Neural cell (in vitro differentiated cells): ENCODE data around the gene UBA3. TPM values are rescaled to one million over a fixed set of nuclear protein-coding genes. Genes with fewer than 3 reads are reported as not detected.

Experiments used
- H2AFZ ChIP-seq: fragments of 200-600, 300-800 bp; sonication (generic), shearing (Covaris generic); 2 replicates; pipeline ENCODE4 v1.6.0; 2014; ENCODE audit warnings: low read depth, mild to moderate bottlenecking, antibody characterized with exemption, low read length, moderate library complexity
- H3F3A ChIP-seq: fragments of 200-600 bp; shearing (Covaris generic); 2 replicates; pipeline ENCODE4 v1.6.1; 2016; ENCODE audit warnings: mild to moderate bottlenecking, moderate library complexity, mixed read lengths, antibody characterized with exemption, low read length; ENCODE audit not compliant: insufficient read depth, poor library complexity, severe bottlenecking
- H3K27ac ChIP-seq: fragments of 200-600, 300-800 bp; sonication (generic), shearing (Covaris generic); 2 replicates; pipeline ENCODE4 v1.5.1; 2014; ENCODE audit warnings: mild to moderate bottlenecking, low read length, moderate library complexity
- H3K27me3 ChIP-seq: fragments of 300-800, 200-600 bp; sonication (generic), shearing (Covaris generic); 2 replicates; pipeline ENCODE4 v1.6.0; 2014; ENCODE audit warnings: mild to moderate bottlenecking, low read depth, low read length, moderate library complexity; ENCODE audit not compliant: insufficient read depth
- H3K36me3 ChIP-seq: fragments of 300-800, 200-600 bp; sonication (generic), shearing (Covaris generic); 2 replicates; pipeline ENCODE4 v1.5.1; 2014; ENCODE audit warnings: mild to moderate bottlenecking, antibody characterized with exemption, low read length, moderate library complexity; ENCODE audit not compliant: insufficient read depth
- H3K4me2 ChIP-seq: fragments of 300-800, 200-600 bp; sonication (generic), shearing (Covaris generic); 2 replicates; pipeline ENCODE4 v1.6.0; 2014; ENCODE audit warnings: mild to moderate bottlenecking, low read length
- H3K4me3 ChIP-seq: fragments of 300-800, 200-600 bp; sonication (generic), shearing (Covaris generic); 2 replicates; pipeline ENCODE4 v1.5.1; 2014; ENCODE audit warnings: mild to moderate bottlenecking, low read length, moderate library complexity
- H3K79me2 ChIP-seq: fragments of 200-600 bp; shearing (Covaris generic); replicated peaks from 2 replicates; pipeline ENCODE4 v1.6.0; 2014; ENCODE audit warnings: mild to moderate bottlenecking, low read length, moderate library complexity; ENCODE audit not compliant: insufficient read depth
- H3K9ac ChIP-seq: fragments of 300-800, 200-600 bp; sonication (generic), shearing (Covaris generic); 2 replicates; pipeline ENCODE4 v1.6.1; 2016; ENCODE audit warnings: mild to moderate bottlenecking, low read length, mixed read lengths
- H3K9me2 ChIP-seq: fragments of 200-600 bp; shearing (Covaris generic); 2 replicates; pipeline ENCODE4 v1.6.1; 2016; ENCODE audit warnings: mild to moderate bottlenecking, low read length, mixed read lengths; ENCODE audit not compliant: insufficient read depth
- H3K9me3 ChIP-seq: fragments of 200-600, 300-800 bp; sonication (generic), shearing (Covaris generic); 2 replicates; pipeline ENCODE4 v1.6.1; 2016; ENCODE audit warnings: mild to moderate bottlenecking, mixed run types, low read length, moderate library complexity, mixed read lengths
- H4K20me1 ChIP-seq: fragments of 200-600 bp; shearing (Covaris generic); 2 replicates; pipeline ENCODE4 v1.6.1; 2016; ENCODE audit warnings: mild to moderate bottlenecking, mixed run types; ENCODE audit not compliant: insufficient read depth
- CTCF ChIP-seq: fragments of 450-650 bp; IDR thresholded peaks from 2 replicates; pipeline ENCODE4 v1.5.1; 2014; ENCODE audit warnings: antibody characterized with exemption, mild to moderate bottlenecking, moderate library complexity; ENCODE audit not compliant: poor library complexity, severe bottlenecking
- EP300 ChIP-seq: fragments of 450-650 bp; conservative IDR thresholded peaks from 2 replicates; pipeline ENCODE4 v1.6.1; 2014; ENCODE audit warnings: antibody characterized with exemption, mild to moderate bottlenecking, moderate library complexity; ENCODE audit not compliant: poor library complexity, severe bottlenecking
- EZH2 ChIP-seq: fragments of 200-600, 300-800 bp; shearing (Covaris generic), sonication (generic); IDR thresholded peaks from 2 replicates; pipeline ENCODE4 v1.6.1; 2014; ENCODE audit warnings: antibody characterized with exemption, low read length, borderline replicate concordance, mild to moderate bottlenecking; ENCODE audit not compliant: insufficient read depth, poor library complexity, severe bottlenecking
- MXI1 ChIP-seq: fragments of 450-650 bp; conservative IDR thresholded peaks from 2 replicates; pipeline ENCODE4 v1.6.1; 2014; ENCODE audit warnings: antibody characterized with exemption, mild to moderate bottlenecking; ENCODE audit not compliant: poor library complexity, severe bottlenecking
- POLR2AphosphoS5 ChIP-seq: IDR thresholded peaks from 2 replicates; pipeline ENCODE4 v1.6.1; 2012
- RAD21 ChIP-seq: fragments of 450-650 bp; conservative IDR thresholded peaks from 2 replicates; pipeline ENCODE4 v1.6.1; 2014; ENCODE audit warnings: antibody characterized with exemption, mild to moderate bottlenecking, moderate library complexity
- SMC3 ChIP-seq: fragments of 450-650 bp; conservative IDR thresholded peaks from 2 replicates; pipeline ENCODE4 v1.6.1; 2014; ENCODE audit warnings: antibody characterized with exemption, mild to moderate bottlenecking, moderate library complexity; ENCODE audit not compliant: poor library complexity
- TAF1 ChIP-seq: IDR thresholded peaks from 2 replicates; pipeline ENCODE4 v1.6.1; 2012; ENCODE audit warnings: low read depth
- polyA plus RNA-seq: library from polyadenylated mRNA; depleted of rRNA; stranded (reverse); fragments of >200 nt; gene quantifications from 2 replicates; pipeline ENCODE4 v1.2.3, GENCODE V29; 2014
- TF ChIP-seq, protein P1 (sequence below): IDR thresholded peaks from 2 replicates; pipeline ENCODE4 v1.6.1; 2012; ENCODE audit warnings: borderline replicate concordance

The UBA3 gene
- polyA plus RNA-seq, 1 donor from 2014 or later, result 168 TPM

GRCh38 chr3:69096299-69096698 lies 16.1 kb upstream of the UBA3 start:
- Histone ChIP-seq H4K20me1 (no peaks in the 10 kb centered on the region), H3K4me3 (no peak overlapping the region), H3K9me2 (no peaks in the 10 kb centered on the region), H3K27me3 (no peaks in the 10 kb centered on the region), H2AFZ (no peak overlapping the region), H3K36me3 (no peaks in the 10 kb centered on the region), H3K27ac (no peak overlapping the region), H3K9me3 (no peaks in the 10 kb centered on the region), H3K9ac (no peak overlapping the region), H3K4me2 (no peak overlapping the region), H3F3A (no peaks in the 10 kb centered on the region), H3K79me2 (peaks cover 3% of the 10 kb centered on the region)
- no peak for TF ChIP-seq TAF1
- TF ChIP-seq SMC3, result no peak
- no peak for TF ChIP-seq RAD21
- TF ChIP-seq EP300, result no peak
- no peak for TF ChIP-seq MXI1
- TF ChIP-seq POLR2AphosphoS5, result no peak
- no peak for TF ChIP-seq CTCF
- no peak for TF ChIP-seq EZH2
- TF ChIP-seq, protein P1, sequence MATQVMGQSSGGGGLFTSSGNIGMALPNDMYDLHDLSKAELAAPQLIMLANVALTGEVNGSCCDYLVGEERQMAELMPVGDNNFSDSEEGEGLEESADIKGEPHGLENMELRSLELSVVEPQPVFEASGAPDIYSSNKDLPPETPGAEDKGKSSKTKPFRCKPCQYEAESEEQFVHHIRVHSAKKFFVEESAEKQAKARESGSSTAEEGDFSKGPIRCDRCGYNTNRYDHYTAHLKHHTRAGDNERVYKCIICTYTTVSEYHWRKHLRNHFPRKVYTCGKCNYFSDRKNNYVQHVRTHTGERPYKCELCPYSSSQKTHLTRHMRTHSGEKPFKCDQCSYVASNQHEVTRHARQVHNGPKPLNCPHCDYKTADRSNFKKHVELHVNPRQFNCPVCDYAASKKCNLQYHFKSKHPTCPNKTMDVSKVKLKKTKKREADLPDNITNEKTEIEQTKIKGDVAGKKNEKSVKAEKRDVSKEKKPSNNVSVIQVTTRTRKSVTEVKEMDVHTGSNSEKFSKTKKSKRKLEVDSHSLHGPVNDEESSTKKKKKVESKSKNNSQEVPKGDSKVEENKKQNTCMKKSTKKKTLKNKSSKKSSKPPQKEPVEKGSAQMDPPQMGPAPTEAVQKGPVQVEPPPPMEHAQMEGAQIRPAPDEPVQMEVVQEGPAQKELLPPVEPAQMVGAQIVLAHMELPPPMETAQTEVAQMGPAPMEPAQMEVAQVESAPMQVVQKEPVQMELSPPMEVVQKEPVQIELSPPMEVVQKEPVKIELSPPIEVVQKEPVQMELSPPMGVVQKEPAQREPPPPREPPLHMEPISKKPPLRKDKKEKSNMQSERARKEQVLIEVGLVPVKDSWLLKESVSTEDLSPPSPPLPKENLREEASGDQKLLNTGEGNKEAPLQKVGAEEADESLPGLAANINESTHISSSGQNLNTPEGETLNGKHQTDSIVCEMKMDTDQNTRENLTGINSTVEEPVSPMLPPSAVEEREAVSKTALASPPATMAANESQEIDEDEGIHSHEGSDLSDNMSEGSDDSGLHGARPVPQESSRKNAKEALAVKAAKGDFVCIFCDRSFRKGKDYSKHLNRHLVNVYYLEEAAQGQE, result no peak

- Histone ChIP-seq H3K4me2 (no peak overlapping the region), H3K9me3 (no peaks in the 10 kb centered on the region), H3K4me3 (no peak overlapping the region), H3K27ac (no peak overlapping the region), H3K36me3 (no peaks in the 10 kb centered on the region), H3K9me2 (no peaks in the 10 kb centered on the region), H2AFZ (no peak overlapping the region), H3K27me3 (no peaks in the 10 kb centered on the region), H3K79me2 (peaks cover 3% of the 10 kb centered on the region), H3F3A (no peaks in the 10 kb centered on the region), H4K20me1 (no peaks in the 10 kb centered on the region), H3K9ac (no peak overlapping the region)
- no peak for TF ChIP-seq EZH2
- no peak for TF ChIP-seq CTCF
- TF ChIP-seq, protein P1, result no peak
- TF ChIP-seq SMC3, result no peak
- no peak for TF ChIP-seq RAD21
Measured at GRCh38 chr3:69095636-69096035, 15.5 kb upstream of the UBA3 start.
